ENCODE data around the gene URAD. TPM values are rescaled to one million over a fixed set of nuclear protein-coding genes. Genes with fewer than 3 reads are reported as not detected.

The URAD gene
- total RNA-seq, 1 donor from 2014 or later: not detected

- FAIRE-seq: no peak
- peaks cover 21% of the 10 kb centered on the region for H3K9me3 Mint-ChIP-seq (ENCODE audit: unreplicated experiment)
Observed at GRCh38 chr13:27969082-27969865, 19.2 kb downstream of the URAD start, which contains the start of gene CDX2. CDX2 (minus strand) TSS chr13:27969315; CDS start chr13:27969006, 309 bp downstream.

DNA sequence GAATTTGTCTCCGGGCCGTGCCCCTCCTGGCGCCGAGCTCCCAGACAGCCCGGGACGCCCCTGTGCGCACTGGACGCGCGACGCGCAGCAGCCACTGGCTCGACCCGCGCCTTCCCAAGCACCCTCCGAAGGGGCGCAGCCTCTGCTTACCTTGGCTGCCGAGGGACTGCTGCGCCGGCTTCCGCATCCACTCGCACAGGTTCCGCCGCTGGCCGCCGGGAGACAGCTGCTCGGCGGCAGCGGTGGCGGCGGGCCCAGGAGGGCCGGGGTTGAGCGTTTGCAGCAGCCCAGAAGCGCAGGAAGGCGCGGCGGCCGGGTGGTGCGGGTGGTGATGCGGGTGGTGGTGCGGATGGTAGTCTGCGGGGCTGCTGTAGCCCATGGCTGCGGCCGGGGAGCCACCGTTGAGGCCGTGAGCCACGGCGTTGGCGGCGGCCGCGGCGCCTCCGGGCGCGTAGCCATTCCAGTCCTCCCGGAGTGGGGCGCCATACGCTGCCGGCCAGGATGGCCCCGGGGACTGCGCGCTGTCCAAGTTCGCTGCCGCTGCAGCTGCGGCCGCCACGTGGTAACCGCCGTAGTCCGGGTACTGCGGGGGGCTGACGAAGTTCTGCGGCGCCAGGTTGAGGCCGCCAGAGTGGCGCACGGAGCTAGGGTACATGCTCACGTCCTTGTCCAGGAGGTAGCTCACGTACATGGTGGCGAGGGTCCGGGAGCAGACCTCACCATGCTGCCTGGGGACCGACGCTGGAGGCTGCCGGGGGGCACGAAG, 20.0 kb downstream of the URAD start:
- Histone ChIP-seq H3K27me3 (ENCODE audit: insufficient read depth, low read length) (peaks cover 91% of the 10 kb centered on the region), H3K4me3 (ENCODE audit: insufficient read depth, low read depth, low read length) (no peak overlapping the region), H3K4me1 (ENCODE audit: insufficient read depth, low read length) (no peaks in the 10 kb centered on the region), H2AFZ (ENCODE audit: low read depth, low read length) (no peak overlapping the region), H3K79me2 (ENCODE audit: insufficient read depth, low read length) (no peaks in the 10 kb centered on the region), H3K9ac (ENCODE audit: low read length) (no peak overlapping the region), H3K9me3 (ENCODE audit: insufficient read depth, low read depth, low read length) (no peaks in the 10 kb centered on the region), H3K36me3 (ENCODE audit: insufficient read depth, low read length) (no peaks in the 10 kb centered on the region), H3K4me2 (ENCODE audit: low read length) (no peak overlapping the region), H4K20me1 (ENCODE audit: insufficient read depth, low read length) (no peaks in the 10 kb centered on the region), H3K27ac (ENCODE audit: low read depth, low read length) (no peak overlapping the region)
- FAIRE-seq (no peak), DNase-seq (ENCODE audit: low read depth) (no peak)
- no peak overlapping the region for H3K4me3 Mint-ChIP-seq (ENCODE audit: unreplicated experiment)
- no peak overlapping the region for H3K27ac Mint-ChIP-seq (ENCODE audit: unreplicated experiment)
- peaks cover 83% of the 10 kb centered on the region for H3K27me3 Mint-ChIP-seq (ENCODE audit: low read depth, unreplicated experiment)
- peak; percentile 88 for TF ChIP-seq EZH2 (IDR thresholded peaks at IDR 0.05; ENCODE audit: insufficient read depth, low read length)
- TF ChIP-seq, protein P1, sequence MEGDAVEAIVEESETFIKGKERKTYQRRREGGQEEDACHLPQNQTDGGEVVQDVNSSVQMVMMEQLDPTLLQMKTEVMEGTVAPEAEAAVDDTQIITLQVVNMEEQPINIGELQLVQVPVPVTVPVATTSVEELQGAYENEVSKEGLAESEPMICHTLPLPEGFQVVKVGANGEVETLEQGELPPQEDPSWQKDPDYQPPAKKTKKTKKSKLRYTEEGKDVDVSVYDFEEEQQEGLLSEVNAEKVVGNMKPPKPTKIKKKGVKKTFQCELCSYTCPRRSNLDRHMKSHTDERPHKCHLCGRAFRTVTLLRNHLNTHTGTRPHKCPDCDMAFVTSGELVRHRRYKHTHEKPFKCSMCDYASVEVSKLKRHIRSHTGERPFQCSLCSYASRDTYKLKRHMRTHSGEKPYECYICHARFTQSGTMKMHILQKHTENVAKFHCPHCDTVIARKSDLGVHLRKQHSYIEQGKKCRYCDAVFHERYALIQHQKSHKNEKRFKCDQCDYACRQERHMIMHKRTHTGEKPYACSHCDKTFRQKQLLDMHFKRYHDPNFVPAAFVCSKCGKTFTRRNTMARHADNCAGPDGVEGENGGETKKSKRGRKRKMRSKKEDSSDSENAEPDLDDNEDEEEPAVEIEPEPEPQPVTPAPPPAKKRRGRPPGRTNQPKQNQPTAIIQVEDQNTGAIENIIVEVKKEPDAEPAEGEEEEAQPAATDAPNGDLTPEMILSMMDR (IDR thresholded peaks at IDR 0.05; ENCODE audit: insufficient read depth, low read depth, low read length): no peak
- peaks cover 3% of the 10 kb centered on the region for H3K36me3 Mint-ChIP-seq (ENCODE audit: low read depth, unreplicated experiment)
- peaks cover 1% of the 10 kb centered on the region for H3K4me1 Mint-ChIP-seq (ENCODE audit: low read depth, unreplicated experiment)
- peaks cover 17% of the 10 kb centered on the region for H3K9me3 Mint-ChIP-seq (ENCODE audit: unreplicated experiment)

More at GRCh38 chr13:27969082-27969865, 19.2 kb downstream of the URAD start, which contains the start of gene CDX2:
- peaks cover 83% of the 10 kb centered on the region for H3K27me3 Mint-ChIP-seq (ENCODE audit: low read depth, unreplicated experiment)
- Histone ChIP-seq H3K4me3 (ENCODE audit: insufficient read depth, low read depth, low read length) (no peak within 1 kb of the TSS), H3K9me3 (ENCODE audit: insufficient read depth, low read depth, low read length) (no peaks in the 10 kb centered on the region), H3K9ac (ENCODE audit: low read length) (no peak within 1 kb of the TSS), H3K4me1 (ENCODE audit: insufficient read depth, low read length) (no peaks in the 10 kb centered on the region), H2AFZ (ENCODE audit: low read depth, low read length) (no peak within 1 kb of the TSS), H4K20me1 (ENCODE audit: insufficient read depth, low read length) (no peaks in the 10 kb centered on the region), H3K27ac (ENCODE audit: low read depth, low read length) (no peak within 1 kb of the TSS), H3K27me3 (ENCODE audit: insufficient read depth, low read length) (peaks cover 91% of the 10 kb centered on the region), H3K4me2 (ENCODE audit: low read length) (no peak within 1 kb of the TSS), H3K36me3 (ENCODE audit: insufficient read depth, low read length) (no peaks in the 10 kb centered on the region), H3K79me2 (ENCODE audit: insufficient read depth, low read length) (no peaks in the 10 kb centered on the region)
- H3K4me1 Mint-ChIP-seq (ENCODE audit: low read depth, unreplicated experiment): peaks cover 1% of the 10 kb centered on the region
- H3K4me3 Mint-ChIP-seq (ENCODE audit: unreplicated experiment): no peak within 1 kb of the TSS
- no peak for TF ChIP-seq EZH2 (IDR thresholded peaks at IDR 0.05; ENCODE audit: insufficient read depth, low read length)
- DNase-seq (ENCODE audit: low read depth): no peak
- H3K36me3 Mint-ChIP-seq (ENCODE audit: low read depth, unreplicated experiment): peaks cover 3% of the 10 kb centered on the region
- peak within 1 kb of the TSS; percentile 20 for H3K27ac Mint-ChIP-seq (ENCODE audit: unreplicated experiment)

GRCh38 chr13:27967736-27968315, 20.7 kb downstream of the URAD start:
- peaks cover 13% of the 10 kb centered on the region for H3K9me3 Mint-ChIP-seq (ENCODE audit: unreplicated experiment)
- Histone ChIP-seq H4K20me1 (ENCODE audit: insufficient read depth, low read length) (no peaks in the 10 kb centered on the region), H3K27me3 (ENCODE audit: insufficient read depth, low read length) (peaks cover 90% of the 10 kb centered on the region), H3K36me3 (ENCODE audit: insufficient read depth, low read length) (no peaks in the 10 kb centered on the region), H3K27ac (ENCODE audit: low read depth, low read length) (no peak overlapping the region), H3K9ac (ENCODE audit: low read length) (no peak overlapping the region), H3K4me3 (ENCODE audit: insufficient read depth, low read depth, low read length) (no peak overlapping the region), H3K4me2 (ENCODE audit: low read length) (no peak overlapping the region), H3K79me2 (ENCODE audit: insufficient read depth, low read length) (no peaks in the 10 kb centered on the region), H2AFZ (ENCODE audit: low read depth, low read length) (no peak overlapping the region), H3K4me1 (ENCODE audit: insufficient read depth, low read length) (no peaks in the 10 kb centered on the region), H3K9me3 (ENCODE audit: insufficient read depth, low read depth, low read length) (no peaks in the 10 kb centered on the region)
- H3K27me3 Mint-ChIP-seq (ENCODE audit: low read depth, unreplicated experiment): peaks cover 82% of the 10 kb centered on the region
- peaks cover 1% of the 10 kb centered on the region for H3K4me1 Mint-ChIP-seq (ENCODE audit: low read depth, unreplicated experiment)
- peak overlapping the region; percentile 27 for H3K27ac Mint-ChIP-seq (ENCODE audit: unreplicated experiment)
- DNase-seq (ENCODE audit: low read depth) (no peak), FAIRE-seq (no peak)
- no peak overlapping the region for H3K4me3 Mint-ChIP-seq (ENCODE audit: unreplicated experiment)
- TF ChIP-seq EZH2 (IDR thresholded peaks at IDR 0.05; ENCODE audit: insufficient read depth, low read length): peak; percentile 28
- TF ChIP-seq, protein P1 (IDR thresholded peaks at IDR 0.05; ENCODE audit: insufficient read depth, low read depth, low read length): no peak
- peaks cover 3% of the 10 kb centered on the region for H3K36me3 Mint-ChIP-seq (ENCODE audit: low read depth, unreplicated experiment)
